Keratinocyte (primary cell): ENCODE measurements around the gene C17orf75. TPM values are rescaled to one million over a fixed set of nuclear protein-coding genes. Genes with fewer than 3 reads are reported as not detected.

Experiments
- DNase-seq: peaks from one replicate; pipeline ENCODE4 v3.0.0-alpha.2; 2011; ENCODE audit warnings: low read depth, missing footprints, low spot score
- FAIRE-seq: peaks from 2 replicates; lab custom pipeline; 2011; peaks lifted over from hg19 to GRCh38; lab: Jason Lieb, UNC
- H2AFZ ChIP-seq: 2 replicates; pipeline ENCODE4 v1.6.0; 2012; ENCODE audit warnings: low read length, control low read depth, inconsistent platforms; ENCODE audit not compliant: control insufficient read depth
- H3K27ac ChIP-seq: 2 replicates; pipeline ENCODE4 v1.5.1; 2011; ENCODE audit warnings: low read length; ENCODE audit not compliant: control insufficient read depth, insufficient read depth
- H3K27me3 ChIP-seq: 3 replicates; pipeline ENCODE4 v1.6.0; 2011; ENCODE audit warnings: low read length; ENCODE audit not compliant: control insufficient read depth, insufficient read depth; ENCODE audit errors: extremely low read depth
- H3K36me3 ChIP-seq, 2 experiments: 2 replicates in 1 of 2; 3 replicates in 1 of 2; pipeline ENCODE4 v1.5.1; 2011; ENCODE audit warnings: low read length in 2 of 2, mild to moderate bottlenecking in 1 of 2; ENCODE audit not compliant: control insufficient read depth in 2 of 2, insufficient read depth in 2 of 2; ENCODE audit errors: extremely low read depth in 1 of 2
- H3K4me1 ChIP-seq: 3 replicates; pipeline ENCODE4 v1.5.1; 2011; ENCODE audit warnings: low read length; ENCODE audit not compliant: control insufficient read depth, insufficient read depth; ENCODE audit errors: extremely low read depth
- H3K4me2 ChIP-seq: 3 replicates; pipeline ENCODE4 v1.6.0; 2011; ENCODE audit warnings: low read depth, low read length; ENCODE audit not compliant: control insufficient read depth, insufficient read depth; ENCODE audit errors: extremely low read depth
- H3K4me3 ChIP-seq, 3 experiments: fragments of 200-600 bp in 1 of 3; sonication (generic) in 1 of 3; 2 replicates in 2 of 3; 3 replicates in 1 of 3; pipeline ENCODE4 v1.5.1; 2011 to 2016; ENCODE audit warnings: low read length in 3 of 3, mild to moderate bottlenecking in 3 of 3, control low read depth in 2 of 3, inconsistent platforms in 1 of 3, low read depth in 1 of 3, mixed read lengths in 1 of 3, mixed run types in 1 of 3, moderate library complexity in 1 of 3; ENCODE audit not compliant: control insufficient read depth in 2 of 3, insufficient read depth in 2 of 3; ENCODE audit errors: extremely low read depth in 1 of 3
- H3K79me2 ChIP-seq: 2 replicates; pipeline ENCODE4 v1.6.0; 2012; ENCODE audit warnings: low read length; ENCODE audit not compliant: control insufficient read depth, insufficient read depth
- H3K9ac ChIP-seq: 3 replicates; pipeline ENCODE4 v1.6.0; 2011; ENCODE audit warnings: low read length; ENCODE audit not compliant: control insufficient read depth, insufficient read depth; ENCODE audit errors: extremely low read depth
- H3K9me1 ChIP-seq: 3 replicates; pipeline ENCODE4 v1.6.0; 2011; ENCODE audit warnings: low read length; ENCODE audit not compliant: control insufficient read depth, insufficient read depth; ENCODE audit errors: extremely low read depth
- H3K9me3 ChIP-seq: 2 replicates; pipeline ENCODE4 v1.5.1; 2012; ENCODE audit warnings: low read depth, low read length; ENCODE audit not compliant: control insufficient read depth
- H4K20me1 ChIP-seq: 3 replicates; pipeline ENCODE4 v1.6.0; 2011; ENCODE audit warnings: low read length; ENCODE audit not compliant: control insufficient read depth, insufficient read depth; ENCODE audit errors: extremely low read depth
- CTCF ChIP-seq, 3 experiments: IDR thresholded peaks in 1 of 3; conservative IDR thresholded peaks in 1 of 3; optimal IDR thresholded peaks in 1 of 3; 2 replicates in 2 of 3; 3 replicates in 1 of 3; pipeline versions ENCODE3 to v1.5.1; 2011; ENCODE audit warnings: low read length in 3 of 3, mild to moderate bottlenecking in 3 of 3, moderate library complexity in 2 of 3, control low read depth in 1 of 3, inconsistent platforms in 1 of 3; ENCODE audit not compliant: insufficient read depth in 2 of 3; ENCODE audit errors: extremely low read depth in 1 of 3
- EZH2 ChIP-seq: IDR thresholded peaks from one replicate; pipeline ENCODE4 v1.6.1; 2012; ENCODE audit warnings: inconsistent platforms, mild to moderate bottlenecking, low read length, moderate library complexity
- dilution Hi-C: fragments of 300-500 bp; cut with MboI; formaldehyde crosslinking; loops from one replicate; pipeline ENCODE4 v1.7.0; 2020; ENCODE audit warnings: low sequenced_read_pairs; ENCODE audit not compliant: extremely low pct_ligation_motif_present
- polyA plus RNA-seq, 5 experiments: library from polyadenylated mRNA; depleted of rRNA in 3 of 5; stranded (reverse) in 3 of 5; stranded (forward) in 1 of 5; unstranded in 1 of 5; fragments of >200 nt; gene quantifications; 1 replicate in 1 of 5; 2 replicates in 3 of 5; 3 replicates in 1 of 5; pipeline versions ENCODE4 v1.2.1 to v1.2.3, GENCODE V29; 2011 to 2012; ENCODE audit warnings: missing spikeins in 2 of 5, low read depth in 1 of 5, low replicate concordance in 1 of 5

Gene C17orf75
- polyA plus RNA-seq, 1 donor (not counting 4 experiments of a cell fraction or from before 2014, with no cell fraction given), result 18.7 TPM

DNA sequence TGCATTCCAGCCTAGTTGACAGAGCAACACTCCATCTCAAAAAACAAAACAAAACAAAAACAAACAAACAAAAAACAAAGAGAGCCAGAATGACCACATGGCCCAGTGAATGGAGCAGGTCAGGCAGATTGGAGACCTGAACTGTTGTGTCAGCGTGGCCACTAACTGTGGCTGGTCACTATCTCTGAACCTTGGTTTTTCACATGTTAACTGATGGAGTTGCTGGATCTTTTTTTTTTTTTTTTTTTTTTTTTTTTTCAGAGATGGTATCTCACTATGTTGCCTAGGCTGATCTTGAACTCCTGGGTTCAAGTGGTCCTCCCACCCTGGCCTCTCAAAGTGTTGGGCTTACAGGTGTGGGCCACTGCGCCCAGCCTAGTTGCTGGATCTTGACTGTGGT, 44.5 kb downstream of the C17orf75 start:
- Histone ChIP-seq H3K27me3 (peaks cover 4% of the 10 kb centered on the region), H3K4me3 (no peak overlapping the region), H3K9ac (no peak overlapping the region), H2AFZ (no peak overlapping the region), H3K36me3 (no peaks in the 10 kb centered on the region), H3K79me2 (no peaks in the 10 kb centered on the region), H3K4me1 (no peaks in the 10 kb centered on the region), H4K20me1 (no peaks in the 10 kb centered on the region), H3K9me1 (no peaks in the 10 kb centered on the region), H3K27ac (no peak overlapping the region), H3K4me2 (no peak overlapping the region), H3K9me3 (no peaks in the 10 kb centered on the region)
- dilution Hi-C loops, result no loop called here
- DNase-seq (no peak), FAIRE-seq (no peak)
- TF ChIP-seq CTCF (optimal IDR thresholded peaks at IDR 0.05 in 1 of 3, IDR thresholded peaks at IDR 0.05 in 1 of 3, conservative IDR thresholded peaks at IDR 0.05 in 1 of 3; ENCODE audit: extremely low read depth in 1 of 3, insufficient read depth in 2 of 3, low read length in 3 of 3) (no peak), EZH2 (no peak)

DNA sequence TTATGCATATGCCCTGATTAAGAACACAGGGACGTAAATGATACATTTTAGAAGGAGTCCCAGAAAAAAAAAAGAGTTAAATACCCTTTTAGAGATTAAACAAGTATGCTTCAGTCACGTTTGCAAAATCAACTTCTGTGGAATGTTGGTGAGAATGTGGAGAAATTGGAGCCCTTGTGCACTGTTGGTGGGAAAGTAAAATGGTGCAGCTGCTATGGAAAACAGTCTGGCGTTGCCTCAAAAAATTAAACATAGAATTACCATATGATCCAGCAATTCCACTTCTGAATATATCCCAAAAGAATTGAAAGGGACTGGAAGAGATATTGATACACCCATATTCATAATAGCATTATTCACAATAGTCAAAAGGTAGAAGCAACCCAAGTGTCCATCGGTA, 49.9 kb downstream of the C17orf75 start:
- H3K27me3 ChIP-seq, result peaks cover 4% of the 10 kb centered on the region
- H2AFZ ChIP-seq, result no peak overlapping the region
- no peaks in the 10 kb centered on the region for H3K9me1 ChIP-seq
- TF ChIP-seq CTCF (optimal IDR thresholded peaks at IDR 0.05 in 1 of 3, IDR thresholded peaks at IDR 0.05 in 1 of 3, conservative IDR thresholded peaks at IDR 0.05 in 1 of 3; ENCODE audit: extremely low read depth in 1 of 3, insufficient read depth in 2 of 3, low read length in 3 of 3) (no peak), EZH2 (no peak)
- H3K9me3 ChIP-seq, result no peaks in the 10 kb centered on the region
- no peaks in the 10 kb centered on the region for H3K4me1 ChIP-seq
- FAIRE-seq (no peak), DNase-seq (no peak)
- H3K36me3 ChIP-seq, result no peaks in the 10 kb centered on the region
- H3K79me2 ChIP-seq, result no peaks in the 10 kb centered on the region
- dilution Hi-C loops, result no loop called here
- H4K20me1 ChIP-seq, result no peaks in the 10 kb centered on the region
- no peak overlapping the region for H3K9ac ChIP-seq
- no peak overlapping the region for H3K4me2 ChIP-seq
- H3K27ac ChIP-seq, result no peak overlapping the region
- H3K4me3 ChIP-seq, result no peak overlapping the region
